ENCODE results near the gene PIK3CD.
"Not testable (repeated sequence)": the region's sequence is repeated elsewhere in the genome, so short reads cannot be mapped to it uniquely, and the experiment has no call there.

Gene PIK3CD

GRCh38 chr1:9744106-9744799 is 92.7 kb downstream of the PIK3CD start:
- DNase-seq: no peak

GRCh38 chr1:9746211-9746610 is 94.7 kb downstream of the PIK3CD start:
- DNase-seq: no peak

- DNase-seq: no peak
These were observed 95.1 kb downstream of the PIK3CD start for GRCh38 chr1:9746651-9747050.

GRCh38 chr1:9748391-9748790 is 96.9 kb downstream of the PIK3CD start:
- DNase-seq: not testable (repeated sequence)

- DNase-seq: no peak
These were observed 97.8 kb downstream of the PIK3CD start for GRCh38 chr1:9749361-9749760.

- DNase-seq: no peak
These were observed 100.4 kb downstream of the PIK3CD start for GRCh38 chr1:9751971-9752370.

GRCh38 chr1:9753121-9753531 is 101.6 kb downstream of the PIK3CD start:
- peak; percentile 67 for DNase-seq

GRCh38 chr1:9755441-9755995 is 104.0 kb downstream of the PIK3CD start:
- DNase-seq: no peak

- DNase-seq: no peak
These were observed 107.1 kb downstream of the PIK3CD start for GRCh38 chr1:9758559-9759121.

- DNase-seq: no peak
These were observed 108.4 kb downstream of the PIK3CD start for GRCh38 chr1:9759939-9760338.

- DNase-seq: no peak
These were observed 109.3 kb downstream of the PIK3CD start for GRCh38 chr1:9760824-9761223.

GRCh38 chr1:9761855-9762254 is 110.3 kb downstream of the PIK3CD start:
- no peak for DNase-seq

GRCh38 chr1:9762446-9762845 is 110.9 kb downstream of the PIK3CD start:
- DNase-seq: not testable (repeated sequence)

GRCh38 chr1:9763914-9764313 is 112.4 kb downstream of the PIK3CD start:
- no peak for DNase-seq

- no peak for DNase-seq
These were observed 113.0 kb downstream of the PIK3CD start for GRCh38 chr1:9764550-9764949.

- no peak for DNase-seq
These were observed 115.4 kb downstream of the PIK3CD start for GRCh38 chr1:9766759-9767442.

- DNase-seq: no peak
These were observed 116.6 kb downstream of the PIK3CD start for GRCh38 chr1:9767964-9768668.

GRCh38 chr1:9768983-9769382 is 117.5 kb downstream of the PIK3CD start:
- no peak for DNase-seq

GRCh38 chr1:9770298-9770697 is 118.8 kb downstream of the PIK3CD start:
- DNase-seq: no peak

GRCh38 chr1:9774712-9775679 is 123.5 kb downstream of the PIK3CD start:
- DNase-seq: no peak

- no peak for DNase-seq
These were observed 125.2 kb downstream of the PIK3CD start for GRCh38 chr1:9776685-9777084.
